ENCODE measurements around the gene ABCB11. TPM values are rescaled to one million over a fixed set of nuclear protein-coding genes. Genes with fewer than 3 reads are reported as not detected.

Gene ABCB11
- total and polyA plus RNA-seq, 7 donors, result 0.01 to 0.12 (median 0.04) TPM; not detected in 2

DNA sequence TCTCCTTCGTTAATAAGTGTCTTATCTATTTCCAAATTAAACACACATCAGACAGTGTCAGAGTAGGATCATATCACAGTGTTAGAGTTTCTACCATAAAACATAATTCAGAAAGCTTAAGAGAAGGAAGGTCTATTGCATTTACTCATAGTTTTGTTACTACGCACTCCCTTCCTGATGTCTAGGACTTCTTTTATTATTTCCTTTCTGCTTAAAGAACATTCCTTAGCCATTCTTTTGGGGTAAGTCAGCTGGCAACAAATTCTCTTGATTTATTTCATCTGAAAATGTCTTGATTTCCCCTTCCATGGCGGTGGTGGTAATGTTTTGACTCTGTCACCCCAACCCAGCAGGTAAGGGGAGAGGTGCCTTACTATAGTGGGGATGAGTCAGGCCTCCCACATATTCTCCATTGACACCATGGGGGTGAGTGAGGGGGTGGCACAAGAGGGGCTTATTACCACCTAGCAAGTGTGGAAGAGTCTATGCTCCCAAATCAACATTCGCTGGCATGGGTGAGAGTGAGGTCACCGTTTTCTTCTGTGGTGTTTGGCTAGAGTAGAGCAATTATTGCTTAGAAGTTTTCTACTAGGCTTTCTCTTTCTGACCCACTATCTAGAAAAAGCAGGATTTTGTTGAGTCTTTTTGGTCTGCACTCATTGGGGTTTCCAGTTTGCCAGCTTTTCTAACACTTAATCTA lies 29.9 kb downstream of the ABCB11 start:
- DNase-seq, result no peak
- no peak overlapping the region for H3K27ac ChIP-seq
- no peak for ATAC-seq
- H3K9me3 ChIP-seq, result no peaks in the 10 kb centered on the region
- H3K4me1 ChIP-seq, result no peaks in the 10 kb centered on the region
- no peaks in the 10 kb centered on the region for H3K36me3 ChIP-seq (ENCODE audit: insufficient read depth in 1 of 2, low read depth in 1 of 2)
- H3K27me3 ChIP-seq (ENCODE audit: insufficient read depth in 3 of 3, low read length in 2 of 3), result no peaks in the 10 kb centered on the region
- 88 to 92% (median 92%) methylated on average over 5 of the region's 5 CpGs for WGBS, 3 donors
- H3K4me3 ChIP-seq, result no peak overlapping the region
- intact Hi-C loops (cut with DNase I), result no loop called here
- no peak for TF ChIP-seq CTCF (IDR thresholded peaks at IDR 0.05)

GRCh38 chr2:168999668-169000213 lies 31.4 kb downstream of the ABCB11 start:
- intact Hi-C loops (cut with DNase I), result no loop called here
- no peak for ATAC-seq

GRCh38 chr2:168998609-168999211 lies 32.4 kb downstream of the ABCB11 start:
- TF ChIP-seq CTCF (IDR thresholded peaks at IDR 0.05), result no peak
- Histone ChIP-seq H3K4me3 (no peak overlapping the region), H3K27me3 (ENCODE audit: insufficient read depth in 3 of 3, low read length in 2 of 3) (no peaks in the 10 kb centered on the region), H3K36me3 (ENCODE audit: insufficient read depth in 1 of 2, low read depth in 1 of 2) (no peaks in the 10 kb centered on the region), H3K4me1 (no peaks in the 10 kb centered on the region), H3K9me3 (no peaks in the 10 kb centered on the region), H3K27ac (no peak overlapping the region)
- DNase-seq, result no peak
- 86 to 90% (median 89%) methylated on average over 4 of the region's 4 CpGs for WGBS, 3 donors
- intact Hi-C loops (cut with DNase I), result no loop called here
- no peak for ATAC-seq

More at GRCh38 chr2:168999668-169000213, 31.4 kb downstream of the ABCB11 start:
- H3K36me3 ChIP-seq (ENCODE audit: insufficient read depth in 1 of 2, low read depth in 1 of 2), result no peaks in the 10 kb centered on the region
- H3K27ac ChIP-seq, result no peak overlapping the region
- no peaks in the 10 kb centered on the region for H3K4me1 ChIP-seq
- DNase-seq, result no peak
- H3K27me3 ChIP-seq (ENCODE audit: insufficient read depth in 3 of 3, low read length in 2 of 3), result no peaks in the 10 kb centered on the region
- TF ChIP-seq CTCF (IDR thresholded peaks at IDR 0.05), result no peak
- H3K9me3 ChIP-seq, result no peaks in the 10 kb centered on the region
- H3K4me3 ChIP-seq, result no peak overlapping the region
- WGBS, 3 donors, result 89 to 97% (median 91%) methylated on average over 1 of the region's 1 CpG

DNA sequence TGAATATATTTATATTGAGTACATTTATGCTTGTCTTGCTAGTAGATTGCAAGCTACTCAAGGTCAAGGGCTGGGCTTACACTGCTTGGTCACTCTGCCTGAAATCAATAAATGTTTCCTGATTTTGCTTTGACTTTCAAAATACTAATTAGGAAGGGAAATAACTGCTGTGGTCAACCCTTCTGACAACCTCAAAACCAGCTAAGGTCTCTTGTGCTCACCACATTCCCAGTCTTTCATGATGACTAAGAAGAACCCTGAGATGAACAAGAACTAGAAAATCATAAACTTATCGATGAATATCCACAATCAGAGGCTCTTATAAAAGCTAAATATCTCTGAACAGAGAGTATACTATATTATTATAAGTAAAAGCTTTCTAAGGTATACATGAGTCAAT lies 33.3 kb downstream of the ABCB11 start:
- DNase-seq (no peak), ATAC-seq (no peak)
- Histone ChIP-seq H3K4me1 (no peaks in the 10 kb centered on the region), H3K36me3 (ENCODE audit: insufficient read depth in 1 of 2, low read depth in 1 of 2) (no peaks in the 10 kb centered on the region), H3K4me3 (no peak overlapping the region), H3K9me3 (no peaks in the 10 kb centered on the region), H3K27ac (no peak overlapping the region), H3K27me3 (ENCODE audit: insufficient read depth in 3 of 3, low read length in 2 of 3) (no peaks in the 10 kb centered on the region)
- TF ChIP-seq CTCF (IDR thresholded peaks at IDR 0.05), result no peak
- intact Hi-C loops (cut with DNase I), result no loop called here
- WGBS, 3 donors, result 85 to 95% (median 88%) methylated on average over 1 of the region's 1 CpG
